ENCODE results near the gene PTPN6. TPM values are rescaled to one million over a fixed set of nuclear protein-coding genes. Genes with fewer than 3 reads are reported as not detected.
A peak's percentile ranks its signal among the peaks of the same experiment; 100 is the strongest.

The PTPN6 gene
- polyA plus RNA-seq, 1 donor from 2014 or later: not detected

GRCh38 chr12:6915789-6916285 is 35.3 kb upstream of the PTPN6 start:
- Histone ChIP-seq H3K9ac (ENCODE audit: low read length) (peak overlapping the region; percentile 96), H3K4me3 (ENCODE audit: low read length) (peak overlapping the region; percentile 97), H3K27ac (ENCODE audit: low read length) (no peak overlapping the region), H2AFZ (ENCODE audit: low read depth, low read length) (no peak overlapping the region), H3F3A (ENCODE audit: insufficient read depth, low read length, poor library complexity, severe bottlenecking) (no peaks in the 10 kb centered on the region), H3K36me3 (ENCODE audit: insufficient read depth, low read length) (no peaks in the 10 kb centered on the region), H3K9me2 (ENCODE audit: insufficient read depth, low read length) (no peaks in the 10 kb centered on the region), H3K79me2 (replicated peaks; ENCODE audit: insufficient read depth, low read length) (peaks cover 16% of the 10 kb centered on the region), H3K4me2 (ENCODE audit: low read length) (peak overlapping the region; percentile 88), H4K20me1 (ENCODE audit: insufficient read depth) (no peaks in the 10 kb centered on the region), H3K9me3 (ENCODE audit: low read length) (no peaks in the 10 kb centered on the region), H3K27me3 (ENCODE audit: insufficient read depth, low read depth, low read length) (no peaks in the 10 kb centered on the region)
- TF ChIP-seq REST (IDR thresholded peaks at IDR 0.05; ENCODE audit: borderline replicate concordance) (no peak), EZH2 (IDR thresholded peaks at IDR 0.05; ENCODE audit: borderline replicate concordance, insufficient read depth, low read length, poor library complexity, severe bottlenecking) (no peak), MXI1 (conservative IDR thresholded peaks at IDR 0.05; ENCODE audit: poor library complexity, severe bottlenecking) (no peak)

- TF ChIP-seq EZH2 (IDR thresholded peaks at IDR 0.05; ENCODE audit: borderline replicate concordance, insufficient read depth, low read length, poor library complexity, severe bottlenecking): no peak
- no peak for TF ChIP-seq TAF1 (IDR thresholded peaks at IDR 0.05; ENCODE audit: low read depth)
- Histone ChIP-seq H4K20me1 (ENCODE audit: insufficient read depth) (no peaks in the 10 kb centered on the region), H3K27me3 (ENCODE audit: insufficient read depth, low read depth, low read length) (no peaks in the 10 kb centered on the region), H3F3A (ENCODE audit: insufficient read depth, low read length, poor library complexity, severe bottlenecking) (no peaks in the 10 kb centered on the region), H3K9me3 (ENCODE audit: low read length) (no peaks in the 10 kb centered on the region), H3K79me2 (replicated peaks; ENCODE audit: insufficient read depth, low read length) (peaks cover 16% of the 10 kb centered on the region), H3K4me2 (ENCODE audit: low read length) (no peak overlapping the region), H3K9me2 (ENCODE audit: insufficient read depth, low read length) (no peaks in the 10 kb centered on the region), H2AFZ (ENCODE audit: low read depth, low read length) (no peak overlapping the region), H3K4me3 (ENCODE audit: low read length) (peak overlapping the region; percentile 97), H3K27ac (ENCODE audit: low read length) (no peak overlapping the region), H3K36me3 (ENCODE audit: insufficient read depth, low read length) (no peaks in the 10 kb centered on the region), H3K9ac (ENCODE audit: low read length) (no peak overlapping the region)
Observed at GRCh38 chr12:6916426-6917200, 34.5 kb upstream of the PTPN6 start.

GRCh38 chr12:6917491-6918231 is 33.5 kb upstream of the PTPN6 start:
- Histone ChIP-seq H3K9me2 (ENCODE audit: insufficient read depth, low read length) (no peaks in the 10 kb centered on the region), H3K27me3 (ENCODE audit: insufficient read depth, low read depth, low read length) (no peaks in the 10 kb centered on the region), H3K79me2 (replicated peaks; ENCODE audit: insufficient read depth, low read length) (peaks cover 16% of the 10 kb centered on the region), H3K36me3 (ENCODE audit: insufficient read depth, low read length) (no peaks in the 10 kb centered on the region), H3F3A (ENCODE audit: insufficient read depth, low read length, poor library complexity, severe bottlenecking) (no peaks in the 10 kb centered on the region), H3K4me3 (ENCODE audit: low read length) (no peak overlapping the region), H3K4me2 (ENCODE audit: low read length) (no peak overlapping the region), H4K20me1 (ENCODE audit: insufficient read depth) (no peaks in the 10 kb centered on the region), H3K9ac (ENCODE audit: low read length) (no peak overlapping the region), H2AFZ (ENCODE audit: low read depth, low read length) (no peak overlapping the region), H3K27ac (ENCODE audit: low read length) (no peak overlapping the region), H3K9me3 (ENCODE audit: low read length) (no peaks in the 10 kb centered on the region)
- TF ChIP-seq EZH2 (IDR thresholded peaks at IDR 0.05; ENCODE audit: borderline replicate concordance, insufficient read depth, low read length, poor library complexity, severe bottlenecking) (no peak), POLR2AphosphoS5 (IDR thresholded peaks at IDR 0.05) (no peak)
